NCI-H1436 (cell line): Measurements from ENCODE around the gene SGMS1.
"Not testable (repeated sequence)": the region's sequence is repeated elsewhere in the genome, so short reads cannot be mapped to it uniquely, and the experiment has no call there.

Experiments
- DNase-seq: peaks from one replicate; lab custom pipeline; 2025; lab: John Stamatoyannopoulos, UW

Gene SGMS1

DNA sequence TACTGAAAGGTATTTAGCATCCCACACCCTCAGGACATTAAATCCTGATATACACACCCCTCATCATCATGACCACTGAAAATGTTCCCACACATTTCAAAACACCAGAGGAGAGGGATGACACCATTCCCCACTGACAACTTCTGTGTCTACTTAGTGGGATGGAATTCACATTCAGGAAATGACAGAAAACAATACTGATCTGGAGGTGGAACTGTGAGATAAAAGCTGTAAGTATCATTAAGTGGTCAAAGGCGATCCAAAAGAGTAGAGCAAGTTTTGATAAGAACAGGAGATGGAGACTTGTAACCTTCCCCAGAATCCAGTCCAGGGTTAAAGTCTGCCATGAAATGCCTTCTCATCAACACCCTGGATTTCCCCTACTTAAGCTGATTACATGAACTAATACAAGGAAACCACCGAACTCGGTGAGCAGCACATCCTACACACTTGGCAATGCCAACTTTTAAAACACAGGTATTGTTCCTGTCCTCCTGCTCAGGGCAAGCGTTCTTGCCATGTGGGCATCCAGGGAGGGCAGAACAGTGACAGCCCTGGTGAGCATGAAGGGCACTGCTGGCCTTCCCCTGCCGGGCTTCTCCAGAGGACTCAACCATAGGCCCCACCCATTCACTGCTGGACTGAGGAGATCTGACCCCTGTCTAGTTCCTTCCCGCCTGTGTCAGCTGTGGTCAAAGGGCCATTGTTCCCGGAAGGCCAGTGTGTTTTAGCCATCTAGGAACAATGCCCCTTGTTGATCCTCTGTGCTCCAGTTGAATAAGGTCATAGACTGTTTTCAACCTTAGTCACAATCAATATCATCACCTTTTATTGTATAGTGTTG, 85.0 kb downstream of the SGMS1 start:
- no peak for DNase-seq

DNA sequence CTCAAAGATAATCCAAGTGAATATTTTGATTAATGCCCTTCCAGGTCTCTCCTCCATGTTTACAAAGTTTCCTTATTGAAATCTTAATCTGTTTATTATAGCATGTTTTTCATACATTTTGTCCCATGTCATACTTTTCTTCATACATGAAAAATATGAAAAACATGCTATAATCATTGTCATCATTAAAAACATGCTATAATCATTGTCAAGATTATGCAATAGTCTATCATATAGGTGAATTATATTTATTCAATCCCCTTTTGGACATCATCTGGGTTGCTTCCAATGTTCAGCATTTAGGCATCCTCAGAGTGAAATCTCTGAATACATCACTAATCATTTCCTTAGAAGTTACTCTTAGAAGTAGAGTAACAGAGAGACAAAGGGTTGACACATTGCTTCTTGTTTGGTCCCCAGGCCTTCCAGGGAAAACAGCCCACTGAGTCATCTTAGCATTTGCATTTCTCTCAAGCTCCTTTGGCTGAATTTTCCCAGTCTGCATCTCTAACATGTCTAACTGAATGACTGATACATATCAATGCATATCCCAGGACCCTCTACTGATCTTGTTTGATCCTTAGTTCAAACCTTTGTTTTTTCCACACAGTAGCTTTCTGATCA, 87.0 kb downstream of the SGMS1 start:
- no peak for DNase-seq

DNA sequence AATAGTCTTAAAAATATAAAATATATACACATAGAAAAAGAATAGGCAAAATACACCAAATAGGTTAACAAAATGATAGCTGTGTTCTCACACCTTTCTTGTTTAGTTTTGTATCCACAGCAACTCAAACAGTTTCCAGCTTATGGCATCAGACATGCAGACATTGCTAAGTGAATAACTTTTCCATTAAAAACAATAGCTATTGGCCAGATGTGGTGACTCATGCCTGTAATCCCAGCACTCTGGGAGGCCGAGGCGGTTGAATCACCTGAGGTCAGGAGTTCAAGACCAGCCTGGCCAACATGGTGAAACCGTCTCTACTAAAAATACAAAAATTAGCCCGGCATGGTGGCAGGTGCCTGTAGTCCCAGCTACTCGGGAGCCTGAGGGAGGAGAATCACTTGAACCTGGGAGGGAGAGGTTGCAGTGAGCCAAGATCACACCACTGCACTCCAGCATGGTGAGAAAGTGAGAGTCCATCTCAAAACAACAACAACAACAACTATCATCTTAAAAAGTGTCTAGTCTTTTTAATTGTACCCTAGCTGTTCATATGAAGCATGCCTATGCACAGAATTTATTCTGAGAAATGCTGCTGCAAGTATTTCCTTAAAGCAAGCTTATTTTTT, 88.9 kb downstream of the SGMS1 start:
- DNase-seq, result not testable (repeated sequence)

DNA sequence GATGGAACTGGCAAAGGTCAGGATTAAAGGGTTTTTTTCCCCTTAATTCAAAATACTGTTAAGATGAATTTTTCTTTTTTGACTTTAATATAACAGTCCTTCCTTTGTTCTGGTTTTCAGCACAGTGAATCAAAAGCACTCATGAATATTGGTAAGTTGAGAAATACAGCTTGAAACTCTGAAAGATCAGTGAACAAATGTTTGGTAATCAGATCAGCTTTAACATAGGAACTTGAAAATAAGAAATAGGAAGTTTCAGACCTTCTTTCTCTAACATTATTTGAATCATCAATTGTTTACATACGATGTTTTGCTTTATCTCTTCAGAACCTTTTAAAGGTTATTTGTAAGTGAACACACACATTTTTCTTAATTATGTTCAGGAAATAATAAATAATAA, 90.5 kb downstream of the SGMS1 start:
- no peak for DNase-seq

DNA sequence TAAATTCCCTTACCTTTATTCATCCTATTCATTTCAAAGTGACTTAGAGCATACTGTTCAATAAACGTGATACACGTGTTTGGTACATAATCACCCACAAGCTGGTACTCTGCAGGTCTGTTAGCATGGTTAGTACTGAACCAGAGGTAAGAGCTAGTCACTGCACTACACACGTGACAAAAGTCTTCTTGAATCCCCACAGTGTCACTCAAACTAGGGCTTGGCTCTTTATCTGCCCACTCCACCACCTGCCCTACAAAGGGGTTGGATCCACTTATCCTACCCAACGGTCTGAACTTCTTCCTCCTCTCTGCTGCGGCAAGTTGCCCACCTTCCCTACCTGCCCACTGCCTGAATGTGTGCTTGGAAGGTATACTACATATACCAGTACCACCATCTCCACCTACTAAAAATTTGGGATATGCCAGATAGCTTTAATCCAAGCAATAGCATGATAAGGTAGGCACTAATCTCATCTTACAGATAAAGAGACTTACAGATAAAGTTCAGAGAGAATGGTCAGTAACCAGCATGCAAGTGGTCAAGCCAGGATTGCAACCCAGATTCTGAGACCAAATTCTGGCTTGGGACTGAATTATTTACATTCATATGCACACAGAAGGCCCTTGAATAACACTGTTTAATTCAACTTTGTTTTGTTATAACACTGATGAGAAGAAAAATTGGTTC, 92.2 kb downstream of the SGMS1 start:
- no peak for DNase-seq

DNA sequence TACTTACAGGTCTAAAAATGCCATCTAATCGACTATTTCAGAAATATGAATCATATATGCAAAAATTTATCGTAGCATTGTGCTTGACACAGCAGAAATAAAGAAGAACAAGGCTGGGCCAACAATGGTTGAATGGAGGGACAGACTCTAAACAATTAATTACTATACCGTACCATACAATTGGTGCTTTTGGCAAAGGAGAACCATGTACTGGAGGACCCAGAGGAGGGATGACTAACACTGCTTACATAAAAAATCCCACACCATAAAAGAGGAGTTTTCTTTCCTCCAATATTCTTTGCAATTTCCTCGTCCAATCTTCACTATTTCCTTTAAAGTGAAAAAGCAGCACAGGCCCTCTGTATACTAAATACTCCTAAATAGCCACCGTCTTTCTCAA, 94.1 kb downstream of the SGMS1 start:
- no peak for DNase-seq

DNA sequence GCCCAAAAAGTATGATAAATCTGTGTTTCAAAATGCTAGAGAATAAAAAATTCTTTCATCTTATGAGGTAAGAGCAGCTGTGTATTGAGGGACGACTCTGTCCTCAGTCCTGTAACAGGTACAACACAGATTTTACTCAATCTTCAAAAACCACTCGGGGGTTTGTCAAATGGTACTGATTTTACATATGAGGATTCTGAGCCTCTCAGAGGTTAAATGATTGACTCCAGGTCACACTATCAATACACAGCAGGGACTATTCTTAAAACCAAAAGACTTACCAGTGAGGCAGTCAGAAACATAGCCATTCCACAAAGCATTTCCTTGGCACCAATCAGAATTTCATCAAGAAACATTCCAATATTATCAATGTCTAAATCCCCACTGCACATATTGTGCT, 95.5 kb downstream of the SGMS1 start:
- no peak for DNase-seq

DNA sequence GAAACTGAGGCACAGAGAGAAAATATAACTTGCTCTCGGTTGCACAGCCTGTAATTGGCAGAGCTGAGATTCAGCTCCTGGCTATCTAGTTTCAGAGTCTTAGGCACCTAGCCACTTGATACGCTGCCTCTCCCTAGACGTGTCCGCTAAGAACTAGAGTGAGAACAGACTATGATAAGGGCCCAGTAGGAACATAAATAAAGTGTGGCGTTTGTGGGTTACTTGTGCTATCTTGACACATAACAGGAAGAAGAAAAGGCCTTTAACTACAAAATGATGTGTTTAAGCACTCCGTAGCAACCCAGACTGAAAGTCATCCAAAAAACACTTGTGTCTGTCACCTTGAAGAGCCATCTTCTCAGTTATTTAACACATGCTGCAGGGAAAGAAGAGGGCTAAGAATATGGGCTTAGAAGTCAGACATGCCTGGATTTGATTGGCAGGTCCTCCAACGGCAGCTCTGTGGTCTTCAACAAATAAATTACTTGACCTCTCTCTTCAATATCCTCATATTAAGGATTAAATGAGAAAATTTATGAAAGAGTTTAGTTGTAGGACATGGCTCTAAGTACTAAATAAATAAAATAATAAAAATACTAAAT, 96.2 kb downstream of the SGMS1 start:
- no peak for DNase-seq

DNA sequence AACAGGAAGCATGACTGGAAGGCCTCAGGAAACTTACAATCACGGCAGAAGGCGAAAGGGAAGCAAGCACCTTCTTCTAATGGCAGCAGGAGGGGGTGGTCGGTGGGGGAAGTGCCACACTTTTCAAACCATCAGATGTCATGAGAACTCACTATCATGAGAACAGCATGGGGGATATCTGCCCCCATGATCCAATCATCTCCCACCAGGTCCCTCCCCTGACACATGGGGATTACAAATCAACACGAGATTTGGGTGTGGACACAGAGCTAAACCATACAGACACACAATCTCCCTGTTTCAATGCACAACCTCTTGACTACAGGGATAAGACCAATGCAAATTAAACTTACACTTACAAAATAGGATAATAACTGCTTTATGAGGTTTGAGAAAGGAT, 97.6 kb downstream of the SGMS1 start:
- no peak for DNase-seq

DNA sequence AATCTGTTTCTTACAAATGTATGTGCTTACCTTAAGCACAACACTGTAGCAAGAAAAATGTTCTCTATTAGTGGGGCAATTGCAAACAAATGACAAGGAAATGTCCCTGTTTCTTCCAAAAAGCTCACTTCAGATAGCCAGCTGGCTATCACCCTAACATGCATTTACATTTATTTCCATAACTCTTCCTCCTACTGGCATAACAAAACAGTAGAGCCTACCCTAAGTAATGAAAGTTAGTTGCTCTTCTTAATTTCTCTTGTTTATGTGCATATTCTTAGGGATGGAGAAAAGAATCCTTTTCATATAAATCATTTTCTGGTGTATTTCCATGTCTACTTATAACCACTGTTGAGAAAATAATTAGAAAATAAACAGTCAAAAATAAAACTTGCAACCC, 100.4 kb downstream of the SGMS1 start:
- DNase-seq, result no peak

DNA sequence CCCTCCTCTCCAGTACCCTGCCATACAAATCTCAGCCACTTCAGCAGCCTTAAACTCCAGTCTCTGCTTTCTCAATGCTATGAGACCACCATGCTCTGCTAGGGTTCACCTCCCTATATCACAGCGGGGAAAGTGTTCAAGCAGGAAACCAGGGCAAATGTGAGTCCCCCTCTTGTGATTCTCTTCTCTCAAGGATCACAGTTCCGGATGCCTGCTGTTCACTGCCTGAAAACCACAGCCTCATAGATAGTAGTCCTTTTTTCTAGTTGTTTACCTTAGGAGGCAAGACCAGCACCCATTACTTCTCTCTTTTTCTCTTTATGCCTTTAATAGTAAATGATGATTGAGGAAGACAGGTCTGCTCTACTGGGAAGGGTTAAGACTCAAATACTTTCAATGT, 100.8 kb downstream of the SGMS1 start:
- no peak for DNase-seq

DNA sequence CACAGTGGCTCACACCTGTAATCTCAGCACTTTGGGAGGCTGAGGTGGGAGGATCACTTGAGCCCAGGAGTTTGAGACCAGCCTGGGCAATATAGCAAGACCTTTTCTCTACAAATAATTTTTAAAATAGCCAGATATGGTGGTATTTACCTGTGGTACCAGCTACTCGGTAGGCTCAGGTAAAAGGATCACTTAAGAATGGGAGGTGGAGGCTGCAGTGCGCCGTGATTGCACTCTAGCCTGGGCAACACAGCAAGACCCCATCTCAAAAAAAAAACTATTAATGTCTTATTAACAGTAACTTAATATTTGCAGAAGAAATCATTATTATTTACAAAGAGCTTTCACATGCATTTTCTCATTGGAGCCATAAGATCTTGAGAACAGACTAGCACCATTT, 103.6 kb downstream of the SGMS1 start:
- DNase-seq, result no peak

DNA sequence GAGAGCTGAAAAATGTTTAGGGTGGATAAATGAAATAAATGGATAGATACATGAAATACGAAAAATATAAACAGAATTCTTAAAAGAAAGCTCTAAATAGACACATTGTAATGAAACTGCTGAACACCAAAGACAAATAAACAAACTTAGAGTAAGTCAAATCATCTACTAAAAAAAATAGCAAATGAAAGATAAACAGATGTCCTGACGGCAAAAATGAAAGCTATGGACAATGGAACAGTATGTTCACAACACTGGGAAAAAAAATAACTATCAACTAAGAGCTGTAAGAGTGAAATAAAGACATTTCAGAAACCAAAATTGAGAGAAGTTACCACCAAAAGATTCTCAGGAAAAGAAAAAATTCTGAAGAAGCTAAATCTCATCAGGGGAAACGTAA, 106.1 kb downstream of the SGMS1 start:
- no peak for DNase-seq

DNA sequence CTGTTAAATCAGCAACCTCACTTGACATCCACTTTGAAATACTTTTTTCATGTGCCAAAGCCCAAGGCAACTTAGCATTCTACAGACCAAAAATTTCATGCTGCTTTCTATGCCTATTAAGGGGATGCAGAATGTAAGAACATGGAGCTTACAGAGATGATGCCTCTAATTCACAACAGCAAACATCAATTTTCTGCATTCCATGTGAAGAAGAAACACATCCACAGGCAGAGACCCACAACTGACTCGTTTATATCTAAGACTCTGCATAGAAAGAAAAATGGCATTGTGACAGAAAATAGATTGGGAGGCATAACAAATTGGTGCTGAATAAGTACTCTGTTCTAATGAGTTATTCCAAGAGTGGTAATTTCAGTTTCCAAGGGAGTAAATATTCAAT, 107.6 kb downstream of the SGMS1 start:
- DNase-seq, result no peak

DNA sequence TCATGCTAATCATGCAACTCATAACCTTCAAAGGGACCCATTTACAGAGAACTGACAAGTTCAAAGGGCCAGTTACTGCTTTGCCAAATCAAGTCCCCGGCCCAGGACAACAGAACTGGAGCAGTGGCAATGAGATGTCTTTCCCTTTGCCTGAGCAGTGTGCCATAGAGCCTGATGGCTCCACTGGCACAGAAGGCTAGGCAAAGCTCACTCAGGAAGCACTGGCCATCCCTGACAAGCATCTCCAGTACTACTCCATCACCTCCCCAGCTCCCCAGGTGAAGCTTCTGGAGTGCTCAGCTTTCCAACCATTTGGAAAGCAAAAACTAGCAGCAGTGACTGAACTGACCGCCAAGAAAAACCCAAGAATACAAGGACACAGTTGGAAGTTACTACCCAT, 108.3 kb downstream of the SGMS1 start:
- DNase-seq, result no peak

DNA sequence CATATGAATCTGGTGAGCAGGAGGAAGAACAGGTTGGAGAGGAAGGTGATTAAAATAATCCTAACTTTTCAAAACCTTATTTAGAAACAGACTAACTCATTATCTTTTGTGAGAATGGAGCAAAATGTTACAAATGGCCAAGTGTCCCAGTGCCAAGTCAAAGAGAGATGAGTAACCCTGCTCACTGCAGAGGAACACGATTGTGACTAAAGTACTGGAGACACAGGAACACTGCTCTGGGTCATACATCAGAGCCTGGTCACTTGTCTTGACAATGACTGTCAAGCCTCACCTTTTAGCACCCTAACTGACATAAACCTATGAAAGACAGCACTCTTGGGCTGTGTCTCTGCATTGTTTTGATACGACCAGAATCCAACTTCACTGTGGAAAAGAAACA, 108.8 kb downstream of the SGMS1 start:
- DNase-seq, result no peak

DNA sequence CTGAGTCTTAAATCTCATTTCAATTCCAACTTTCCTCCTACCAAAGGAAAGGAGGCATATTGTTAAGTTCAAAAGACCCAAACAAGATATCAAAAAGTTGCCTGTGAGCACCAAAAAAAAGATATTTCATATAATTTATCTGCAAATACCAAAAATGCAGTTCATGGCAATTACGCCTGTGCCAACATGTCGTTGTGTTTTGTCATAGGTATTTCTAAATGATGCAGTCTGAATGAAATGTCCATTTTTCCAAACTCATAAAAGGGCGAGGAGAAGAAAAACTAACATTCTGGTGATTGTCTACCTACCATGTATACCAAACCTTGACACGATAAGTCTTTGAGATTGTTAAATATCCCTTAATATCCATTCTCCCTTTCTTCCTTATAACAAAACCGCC, 109.8 kb downstream of the SGMS1 start:
- DNase-seq, result no peak

DNA sequence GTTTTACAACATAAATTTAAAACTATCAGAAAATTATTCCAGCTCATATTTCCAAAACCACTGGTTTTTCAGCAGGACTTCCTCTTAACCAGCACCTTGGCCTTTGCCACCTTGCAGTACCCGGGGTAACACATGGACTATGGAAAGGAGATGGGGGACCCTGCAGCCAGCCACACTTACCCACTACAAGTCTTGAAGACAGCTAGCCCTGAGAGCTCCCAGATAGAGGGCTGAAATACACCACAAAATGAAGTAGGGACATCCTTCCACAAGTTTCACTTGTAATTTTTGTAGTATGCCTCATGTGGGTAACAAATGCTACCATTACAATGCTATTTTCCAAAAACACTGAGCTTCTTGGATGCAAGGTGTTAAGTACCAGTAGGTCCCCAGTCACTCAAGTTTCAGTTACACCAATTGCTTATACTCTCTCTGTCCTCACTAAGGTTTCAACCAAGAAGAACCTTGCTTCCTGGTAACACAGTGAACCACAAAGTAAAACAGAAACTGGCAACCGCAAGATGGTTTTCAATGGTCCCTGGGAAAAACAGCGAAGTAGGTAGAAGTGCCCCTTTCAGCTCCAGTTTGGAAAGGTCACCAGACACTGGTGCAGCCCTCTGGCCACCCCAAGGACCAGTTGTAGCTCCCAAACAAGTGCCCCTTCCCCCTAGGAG, 110.9 kb downstream of the SGMS1 start:
- no peak for DNase-seq

DNA sequence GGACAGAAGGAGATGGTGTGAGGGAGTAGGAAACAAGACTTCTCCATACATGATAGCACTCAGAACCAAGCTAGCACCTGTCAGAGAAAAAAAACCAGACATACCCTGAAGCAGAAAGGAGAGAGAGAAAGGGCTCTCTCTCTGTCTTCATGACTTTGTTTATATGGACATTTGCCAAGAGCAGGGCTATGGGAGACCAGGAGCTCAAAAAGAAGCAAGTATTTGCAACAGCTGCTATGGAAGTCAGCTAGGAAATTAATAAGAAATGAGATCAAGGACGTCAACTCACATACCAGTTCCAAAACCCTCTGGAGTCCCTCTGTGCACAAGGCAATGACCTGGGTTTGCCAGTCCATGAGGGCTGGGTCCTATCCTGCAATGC, 111.6 kb downstream of the SGMS1 start:
- DNase-seq, result no peak

DNA sequence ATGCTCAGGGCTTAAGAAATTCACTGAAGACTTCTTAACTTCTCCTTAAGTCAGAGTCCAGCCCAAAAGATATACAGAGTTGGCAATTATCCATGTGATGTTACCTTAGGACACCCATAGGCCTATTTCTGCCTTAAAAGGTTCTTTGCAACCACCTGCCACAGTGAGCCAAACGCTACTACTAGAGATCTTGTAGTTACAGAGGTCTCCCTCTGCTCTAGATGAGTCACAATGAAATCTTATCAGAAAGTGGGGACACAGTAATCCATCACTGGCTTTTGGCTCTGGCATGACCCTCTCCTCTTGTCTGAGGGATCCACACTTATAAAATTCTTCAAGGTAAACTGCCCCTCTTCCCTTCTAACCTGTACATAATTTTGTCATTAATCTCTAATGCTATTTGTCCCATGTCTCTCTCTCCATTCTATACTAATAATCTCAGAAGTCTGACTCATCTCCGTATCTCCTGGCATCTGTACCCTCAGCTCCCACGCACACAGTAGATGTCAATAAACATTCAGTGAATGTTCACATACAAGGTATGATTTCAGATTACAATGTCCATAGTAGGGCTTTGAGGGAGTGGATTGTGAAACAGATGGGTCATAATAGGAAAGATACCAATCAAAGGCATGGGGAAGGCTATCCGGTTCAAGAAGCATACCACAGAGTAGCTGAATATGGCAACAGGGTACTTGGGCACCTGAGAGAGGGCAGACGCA, 112.1 kb downstream of the SGMS1 start:
- no peak for DNase-seq
